ENCODE measurements around the gene PTCHD1. TPM values are rescaled to one million over a fixed set of nuclear protein-coding genes. Genes with fewer than 3 reads are reported as not detected.

PTCHD1 gene
- not detected for total RNA-seq

DNA sequence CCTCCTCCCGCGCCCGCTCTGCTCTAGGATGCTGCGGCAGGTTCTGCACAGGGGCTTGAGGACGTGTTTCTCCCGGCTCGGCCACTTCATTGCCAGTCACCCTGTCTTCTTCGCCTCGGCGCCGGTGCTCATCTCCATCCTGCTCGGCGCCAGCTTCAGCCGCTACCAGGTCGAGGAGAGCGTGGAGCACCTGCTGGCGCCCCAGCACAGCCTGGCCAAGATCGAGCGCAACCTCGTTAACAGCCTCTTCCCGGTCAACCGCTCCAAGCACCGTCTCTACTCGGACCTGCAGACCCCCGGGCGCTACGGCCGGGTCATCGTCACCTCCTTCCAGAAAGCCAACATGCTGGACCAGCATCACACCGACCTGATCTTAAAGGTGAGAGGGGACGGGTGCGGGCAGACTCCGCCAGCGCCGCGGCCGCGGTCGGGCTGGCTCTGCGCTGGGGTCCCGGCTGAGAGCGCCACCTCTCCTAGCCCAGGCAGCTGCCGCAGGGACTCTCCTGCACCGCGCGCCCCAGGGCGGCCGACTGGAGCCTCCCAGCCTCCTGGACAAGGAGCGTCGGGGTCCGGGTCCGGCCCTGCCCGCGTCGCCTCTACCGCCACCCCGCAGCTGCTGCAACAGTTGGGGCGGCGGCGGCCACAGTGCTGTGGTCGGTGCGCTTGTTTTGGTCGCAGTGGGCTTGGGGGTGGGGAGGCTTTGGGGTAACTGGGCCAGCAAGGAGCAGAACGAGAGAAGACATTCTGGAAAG is at the start of gene PTCHD1:
PTCHD1 (plus strand) TSS at position 2 of the 752 bp plus-strand sequence; CDS start at position 29, 27 bp downstream.
- Mint-ChIP-seq H3K9me3 (no peaks in the 10 kb centered on the region), H3K36me3 (no peaks in the 10 kb centered on the region), H3K27me3 (peaks cover 65% of the 10 kb centered on the region), H3K4me3 (peak within 1 kb of the TSS; percentile 53), H3K4me1 (peaks cover 6% of the 10 kb centered on the region), H3K27ac (no peak within 1 kb of the TSS)
- DNase-seq, result no peak

DNA sequence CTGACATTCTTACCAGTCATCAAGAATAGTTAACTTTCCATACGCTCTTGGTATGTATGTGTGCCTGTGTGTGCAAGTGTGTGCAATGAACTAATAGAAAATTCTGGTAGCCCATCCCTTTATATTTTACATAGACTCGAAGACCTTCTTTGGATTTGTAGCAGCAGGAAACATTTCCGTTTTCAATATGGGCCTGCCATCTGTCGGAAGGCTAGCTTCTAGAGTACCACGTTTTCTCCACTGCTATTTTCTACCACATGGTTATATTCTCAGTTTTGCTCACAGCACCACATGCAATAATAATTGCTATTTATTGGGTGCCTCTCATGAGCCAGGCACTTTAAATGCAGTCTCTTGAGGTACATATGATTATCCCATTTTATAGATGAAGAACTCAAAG is 47.9 kb upstream of the PTCHD1 start:
- Mint-ChIP-seq H3K4me3 (no peak overlapping the region), H3K36me3 (no peaks in the 10 kb centered on the region), H3K27ac (no peak overlapping the region), H3K27me3 (no peaks in the 10 kb centered on the region), H3K9me3 (no peaks in the 10 kb centered on the region), H3K4me1 (no peaks in the 10 kb centered on the region)
- DNase-seq, result no peak

DNA sequence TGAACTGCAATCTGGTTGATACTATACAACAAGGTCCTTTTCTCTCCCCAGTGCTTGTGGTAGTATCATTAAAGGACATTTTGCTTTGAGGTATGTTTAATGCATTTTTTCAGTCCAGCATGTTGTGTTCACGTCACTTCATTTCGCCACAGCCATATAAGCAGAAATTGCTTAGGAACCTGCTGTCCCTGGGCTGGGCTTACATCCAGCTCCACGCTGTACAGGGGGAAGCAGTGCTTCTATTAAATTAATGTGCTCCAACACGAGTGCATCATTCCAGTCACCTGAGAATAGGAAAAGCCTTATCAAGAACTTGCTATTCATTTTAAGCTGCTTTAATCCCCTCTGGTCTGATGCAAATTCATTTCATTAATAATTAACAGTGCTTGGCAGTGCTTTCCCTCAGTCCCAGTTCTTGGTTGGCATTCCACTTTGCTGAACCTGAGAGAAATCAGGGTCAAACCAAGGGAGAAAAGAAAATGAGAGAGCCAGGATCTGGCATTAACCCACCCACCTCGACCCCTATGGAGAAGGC is 47.4 kb upstream of the PTCHD1 start:
- H3K9me3 Mint-ChIP-seq, result no peaks in the 10 kb centered on the region
- H3K27me3 Mint-ChIP-seq, result no peaks in the 10 kb centered on the region
- no peak for DNase-seq
- no peaks in the 10 kb centered on the region for H3K36me3 Mint-ChIP-seq
- H3K4me1 Mint-ChIP-seq, result no peaks in the 10 kb centered on the region
- no peak overlapping the region for H3K27ac Mint-ChIP-seq
- H3K4me3 Mint-ChIP-seq, result no peak overlapping the region

DNA sequence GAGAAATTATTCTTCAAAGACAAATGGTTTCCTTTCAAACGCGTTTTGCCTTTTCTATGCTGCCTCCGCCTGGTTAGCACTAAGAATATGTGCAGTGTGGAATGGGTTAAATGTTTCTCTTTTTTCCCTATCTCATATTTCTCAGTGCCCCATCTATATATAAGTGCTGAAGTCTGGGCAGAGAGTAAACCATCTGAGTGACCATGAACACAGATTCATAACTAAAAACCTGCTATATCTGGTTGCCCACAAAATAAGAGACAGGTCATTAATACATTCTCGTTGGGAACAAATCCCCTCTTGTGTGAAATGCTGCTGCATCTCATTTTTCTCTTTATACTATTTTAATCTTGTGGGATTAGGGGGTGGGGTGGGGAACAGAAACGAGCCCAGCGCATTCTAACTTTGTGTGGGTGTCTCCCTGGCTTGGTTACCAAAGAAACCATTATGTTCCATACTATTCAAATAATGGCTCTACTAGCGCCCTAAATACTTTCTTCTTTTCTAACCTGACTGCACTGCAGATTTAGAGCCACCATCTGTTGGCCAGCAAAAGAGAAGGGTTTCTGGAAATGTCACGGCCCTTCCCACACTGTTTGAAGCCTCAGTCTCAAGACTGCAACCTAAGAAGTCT is 42.2 kb upstream of the PTCHD1 start:
- Mint-ChIP-seq H3K27me3 (no peaks in the 10 kb centered on the region), H3K9me3 (no peaks in the 10 kb centered on the region), H3K36me3 (no peaks in the 10 kb centered on the region), H3K27ac (no peak overlapping the region), H3K4me1 (no peaks in the 10 kb centered on the region), H3K4me3 (no peak overlapping the region)
- no peak for DNase-seq

GRCh38 chrX:23292988-23293651 is 41.5 kb upstream of the PTCHD1 start:
- H3K9me3 Mint-ChIP-seq, result no peaks in the 10 kb centered on the region
- peaks cover 3% of the 10 kb centered on the region for H3K27me3 Mint-ChIP-seq
- no peak overlapping the region for H3K27ac Mint-ChIP-seq
- no peaks in the 10 kb centered on the region for H3K4me1 Mint-ChIP-seq
- no peak overlapping the region for H3K4me3 Mint-ChIP-seq
- no peaks in the 10 kb centered on the region for H3K36me3 Mint-ChIP-seq
- no peak for DNase-seq

- no peak for DNase-seq
- Mint-ChIP-seq H3K4me3 (no peak overlapping the region), H3K4me1 (no peaks in the 10 kb centered on the region), H3K36me3 (no peaks in the 10 kb centered on the region), H3K27ac (no peak overlapping the region), H3K9me3 (no peaks in the 10 kb centered on the region), H3K27me3 (no peaks in the 10 kb centered on the region)
Observed at GRCh38 chrX:23304881-23305280, 29.8 kb upstream of the PTCHD1 start.

GRCh38 chrX:23311731-23312130 is 22.9 kb upstream of the PTCHD1 start:
- Mint-ChIP-seq H3K4me1 (no peaks in the 10 kb centered on the region), H3K27me3 (no peaks in the 10 kb centered on the region), H3K27ac (no peak overlapping the region), H3K9me3 (no peaks in the 10 kb centered on the region), H3K4me3 (no peak overlapping the region), H3K36me3 (no peaks in the 10 kb centered on the region)
- no peak for DNase-seq

DNA sequence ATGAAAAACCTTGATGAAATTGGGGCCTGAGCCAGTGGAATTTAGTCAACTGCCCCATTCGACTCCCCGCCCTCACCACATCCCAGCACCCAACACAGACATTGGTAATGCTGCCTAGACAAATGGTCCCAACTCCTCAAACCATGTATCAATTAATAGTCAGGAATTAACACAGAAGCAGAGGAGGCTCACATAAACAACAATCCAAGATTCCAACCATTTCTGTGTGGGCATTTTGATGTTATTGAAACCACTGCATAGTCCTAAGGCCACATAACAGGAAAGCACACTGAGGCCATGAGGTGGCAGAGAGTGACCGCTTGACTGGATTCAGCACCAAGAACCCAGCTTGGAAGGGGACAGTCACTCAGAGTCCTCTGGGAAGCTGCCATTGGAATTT is 22.5 kb upstream of the PTCHD1 start:
- Mint-ChIP-seq H3K4me1 (no peaks in the 10 kb centered on the region), H3K9me3 (no peaks in the 10 kb centered on the region), H3K36me3 (no peaks in the 10 kb centered on the region), H3K4me3 (no peak overlapping the region), H3K27me3 (no peaks in the 10 kb centered on the region), H3K27ac (no peak overlapping the region)
- DNase-seq, result no peak

DNA sequence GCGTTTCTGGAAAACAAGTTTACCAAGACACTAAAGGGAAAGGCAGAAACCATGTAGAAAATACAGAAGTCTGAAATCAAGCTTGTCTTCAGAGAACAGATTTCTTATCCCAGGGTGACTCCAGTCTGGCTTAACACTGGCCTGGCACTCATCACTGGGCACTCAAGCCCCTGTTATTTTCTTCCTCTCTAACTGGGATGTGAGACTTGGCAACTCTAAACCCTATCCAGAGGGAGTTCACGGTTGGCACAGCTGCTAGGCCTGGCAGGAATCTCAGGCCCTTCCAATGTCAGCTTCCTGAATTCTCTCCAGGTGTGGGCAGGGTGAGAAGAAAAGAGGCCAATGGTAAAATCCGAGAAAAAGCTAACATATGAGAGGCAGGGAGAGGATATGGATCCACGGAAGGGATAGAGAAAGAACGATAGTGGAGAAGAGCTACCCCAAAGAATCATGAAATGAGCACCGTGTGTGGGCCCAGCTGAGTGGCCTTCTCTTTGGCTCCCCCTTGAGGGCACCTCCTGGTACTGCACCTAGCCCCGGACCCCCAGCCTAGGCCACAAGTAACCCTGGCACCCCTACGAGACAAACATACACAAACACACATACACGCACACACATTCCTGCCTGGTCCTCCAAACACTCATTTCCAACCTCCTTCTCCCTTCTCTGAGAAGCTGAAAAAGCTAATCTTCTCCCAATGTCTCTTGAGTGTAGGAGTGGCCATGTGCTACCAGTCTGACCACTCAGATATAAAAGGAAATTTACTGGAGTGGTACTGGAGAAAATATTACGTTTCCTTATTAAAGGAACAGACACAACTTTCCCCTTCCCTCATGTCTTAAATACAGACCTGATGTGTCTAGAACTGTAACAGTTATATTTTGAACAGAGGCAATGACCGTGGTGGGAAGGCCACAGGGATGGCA is 16.6 kb upstream of the PTCHD1 start:
- no peaks in the 10 kb centered on the region for H3K36me3 Mint-ChIP-seq
- H3K9me3 Mint-ChIP-seq, result no peaks in the 10 kb centered on the region
- no peaks in the 10 kb centered on the region for H3K27me3 Mint-ChIP-seq
- H3K4me3 Mint-ChIP-seq, result no peak overlapping the region
- no peak overlapping the region for H3K27ac Mint-ChIP-seq
- no peaks in the 10 kb centered on the region for H3K4me1 Mint-ChIP-seq
- peak; percentile 26 for DNase-seq

DNA sequence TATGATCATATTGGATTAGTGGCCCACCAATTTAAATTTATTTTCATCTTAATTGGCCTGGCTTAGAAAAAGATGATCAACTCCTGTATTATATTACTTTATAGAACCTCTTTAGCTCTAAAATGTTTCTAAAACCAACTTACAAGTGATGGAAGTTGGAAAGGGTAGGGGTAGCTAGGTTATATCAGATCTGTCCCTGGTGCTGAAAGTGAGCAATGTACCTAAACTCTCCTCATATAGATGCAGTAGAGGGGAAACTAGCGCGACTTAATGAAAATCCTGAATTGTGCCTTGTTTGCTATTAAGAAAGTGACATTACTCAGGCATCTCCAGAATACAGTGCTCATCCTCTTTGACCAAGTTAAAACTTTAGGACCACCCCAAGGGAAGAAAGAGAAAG is 7.5 kb upstream of the PTCHD1 start:
- no peak overlapping the region for H3K4me3 Mint-ChIP-seq
- H3K27me3 Mint-ChIP-seq, result peaks cover 21% of the 10 kb centered on the region
- peaks cover 1% of the 10 kb centered on the region for H3K4me1 Mint-ChIP-seq
- H3K9me3 Mint-ChIP-seq, result no peaks in the 10 kb centered on the region
- no peak for DNase-seq
- H3K36me3 Mint-ChIP-seq, result no peaks in the 10 kb centered on the region
- no peak overlapping the region for H3K27ac Mint-ChIP-seq

- Mint-ChIP-seq H3K4me1 (peaks cover 6% of the 10 kb centered on the region), H3K36me3 (no peaks in the 10 kb centered on the region), H3K27ac (no peak overlapping the region), H3K9me3 (no peaks in the 10 kb centered on the region), H3K27me3 (peaks cover 58% of the 10 kb centered on the region), H3K4me3 (peak overlapping the region; percentile 32)
- DNase-seq, result no peak
Observed at GRCh38 chrX:23331701-23332100, 2.9 kb upstream of the PTCHD1 start.

- H3K9me3 Mint-ChIP-seq, result no peaks in the 10 kb centered on the region
- peak; percentile 15 for DNase-seq
- H3K27ac Mint-ChIP-seq, result no peak overlapping the region
- peak overlapping the region; percentile 32 for H3K4me3 Mint-ChIP-seq
- H3K36me3 Mint-ChIP-seq, result no peaks in the 10 kb centered on the region
- H3K4me1 Mint-ChIP-seq, result peaks cover 6% of the 10 kb centered on the region
- peaks cover 59% of the 10 kb centered on the region for H3K27me3 Mint-ChIP-seq
Observed at GRCh38 chrX:23332101-23332887, 2.4 kb upstream of the PTCHD1 start.

DNA sequence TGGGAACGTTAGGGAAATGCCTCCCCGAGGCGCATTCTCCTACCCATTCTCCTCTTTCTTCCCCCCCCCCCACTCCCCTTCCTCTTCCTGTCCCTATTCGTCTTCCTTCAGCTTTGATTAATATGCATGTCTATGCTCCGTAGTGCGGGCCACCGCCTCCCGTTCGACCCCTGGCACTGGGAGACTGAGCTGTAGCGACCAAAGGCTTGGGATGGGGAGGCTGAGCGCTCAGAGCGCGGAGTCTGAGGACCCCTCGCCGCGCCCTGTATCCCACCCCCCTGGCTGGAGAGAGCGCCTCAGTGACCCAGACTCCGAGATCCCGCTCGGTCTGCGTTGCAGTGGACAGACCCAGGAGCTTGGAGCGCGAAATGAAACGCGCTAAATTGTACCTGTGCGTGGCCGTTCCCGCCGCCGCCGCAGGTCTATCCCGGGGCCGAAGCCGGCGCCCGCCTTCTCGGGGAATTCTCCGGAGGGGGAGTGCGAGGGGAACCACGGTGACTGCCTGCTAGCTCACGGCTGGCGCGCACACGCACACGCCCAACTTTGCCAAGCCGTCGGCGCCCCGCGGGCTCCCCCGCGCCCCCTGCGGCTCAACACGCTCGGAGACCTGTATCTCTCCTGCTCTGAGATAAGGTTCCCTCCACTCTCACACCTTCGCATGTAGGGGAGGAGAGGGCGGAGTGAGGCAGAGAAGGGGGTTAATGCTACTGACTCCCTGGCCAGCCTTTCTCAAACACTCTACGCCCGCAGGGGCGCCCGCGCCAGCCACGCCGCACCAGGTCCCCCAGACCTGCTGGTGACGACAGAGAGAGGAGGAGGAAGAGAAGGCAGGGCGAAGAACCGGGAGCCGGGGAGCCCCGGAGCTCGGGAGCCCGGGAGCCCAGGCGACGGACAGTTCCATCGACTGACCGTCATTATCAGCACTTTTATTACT is 1.5 kb upstream of the PTCHD1 start:
- no peak overlapping the region for H3K27ac Mint-ChIP-seq
- DNase-seq, result no peak
- peak overlapping the region; percentile 40 for H3K4me3 Mint-ChIP-seq
- H3K27me3 Mint-ChIP-seq, result peaks cover 66% of the 10 kb centered on the region
- H3K4me1 Mint-ChIP-seq, result peaks cover 6% of the 10 kb centered on the region
- H3K9me3 Mint-ChIP-seq, result no peaks in the 10 kb centered on the region
- H3K36me3 Mint-ChIP-seq, result no peaks in the 10 kb centered on the region

Measured in activated naive CD8-positive, alpha-beta T cell treated with anti-CD3 and anti-CD28 coated beads for 36 hours (primary cell).